Spleen (tissue), 11 donors: Measurements from ENCODE around the gene PRSS38. TPM values are rescaled to one million over a fixed set of nuclear protein-coding genes. Genes with fewer than 3 reads are reported as not detected.
A peak's percentile ranks its signal among the peaks of the same experiment; 100 is the strongest.

ENCODE experiments used
- DNase-seq: peaks from one replicate; pipeline ENCODE4 v3.0.0-alpha.2; 2020
- H3K27ac ChIP-seq, 8 donors: fragments of 200-600 bp; sonication (generic) in 7 of 8; 1 replicate in 4 of 8; 2 replicates in 4 of 8; pipeline versions ENCODE4 v1.5.0 to v1.8.0; 2016 to 2021; ENCODE audit warnings: inconsistent platforms in 4 of 8, mild to moderate bottlenecking in 4 of 8, moderate library complexity in 1 of 8
- H3K27me3 ChIP-seq, 7 donors: fragments of 200-600 bp; sonication (generic) in 6 of 7; replicated peaks in 1 of 7; 1 replicate in 4 of 7; 2 replicates in 3 of 7; pipeline versions ENCODE4 v1.5.0 to v1.8.0; 2016 to 2021; ENCODE audit warnings: inconsistent platforms in 3 of 7, mild to moderate bottlenecking in 1 of 7
- H3K36me3 ChIP-seq, 6 donors: fragments of 200-600 bp; sonication (generic) in 5 of 6; 1 replicate in 4 of 6; 2 replicates in 2 of 6; pipeline versions ENCODE4 v1.5.0 to v1.8.0; 2016 to 2021; ENCODE audit warnings: inconsistent platforms in 2 of 6
- H3K4me1 ChIP-seq, 6 donors: fragments of 200-600 bp; sonication (generic) in 5 of 6; 1 replicate in 3 of 6; 2 replicates in 3 of 6; pipeline versions ENCODE4 v1.5.0 to v1.8.0; 2016 to 2021; ENCODE audit warnings: inconsistent platforms in 3 of 6
- H3K4me3 ChIP-seq, 8 donors: fragments of 200-600 bp; sonication (generic) in 7 of 8; 1 replicate in 4 of 8; 2 replicates in 4 of 8; pipeline versions ENCODE4 v1.5.0 to v1.8.0; 2016 to 2021; ENCODE audit warnings: inconsistent platforms in 4 of 8, mild to moderate bottlenecking in 4 of 8, moderate library complexity in 2 of 8
- H3K9me3 ChIP-seq, 8 donors: fragments of 200-600 bp; sonication (generic) in 7 of 8; 1 replicate in 4 of 8; 2 replicates in 4 of 8; pipeline versions ENCODE4 v1.5.0 to v1.8.0; 2016 to 2021; ENCODE audit warnings: inconsistent platforms in 4 of 8
- POLR2A ChIP-seq, 3 donors: fragments of 450-650 bp; IDR thresholded peaks; one replicate each; pipeline ENCODE4 v1.5.1; 2017; ENCODE audit warnings: antibody characterized with exemption in 3 of 3, mild to moderate bottlenecking in 1 of 3
- POLR2AphosphoS5 ChIP-seq, 3 donors: sonication (generic); formaldehyde crosslinking; IDR thresholded peaks; one replicate each; pipeline ENCODE4 v1.5.1; 2017; ENCODE audit warnings: antibody characterized with exemption in 3 of 3
- WGBS, 5 donors: extraction: QIAGEN DNeasy Blood & Tissue Kit in 3 of 5; methylation state at CpG; one replicate each; pipeline versions ENCODE4 v1.1.5 to v1.1.7; 2013 to 2018; 5-methylcytosine and 5-hydroxymethylcytosine counted together
- intact Hi-C: fragments of 100-400 bp; cut with DNase I; formaldehyde crosslinking; loops from one replicate; pipeline ENCODE4 v1.15.0; 2023; ENCODE audit warnings: low total_unique reads
- polyA plus RNA-seq, 3 donors: library from polyadenylated mRNA; stranded (reverse); fragments of 200-250 nt; gene quantifications; one replicate each; pipeline ENCODE4 v1.2.1, GENCODE V29; 2013
- total RNA-seq, 7 donors: library from RNA; depleted of rRNA in 3 of 7; stranded (reverse); fragments of >200 nt in 3 of 7; fragmentation: NEBNext Ultra II Directional in 4 of 7; extraction: Animal tissue kit (Norgen Biotek cat#: 25700) in 4 of 7; gene quantifications; one replicate each; pipeline versions ENCODE4 v1.1.0 to v1.2.1, GENCODE V29; 2016 to 2021
- TF ChIP-seq, protein P1 (sequence below), 11 experiments: fragments of 200-600 bp in 7 of 11; fragments of 450-650 bp in 4 of 11; sonication (generic) in 4 of 11; IDR thresholded peaks in 8 of 11; conservative IDR thresholded peaks in 3 of 11; 1 replicate in 7 of 11; 2 replicates in 4 of 11; pipeline versions ENCODE4 v1.4.0 to v1.8.0; 2016 to 2021; ENCODE audit warnings: antibody characterized with exemption in 11 of 11, inconsistent platforms in 4 of 11, mild to moderate bottlenecking in 1 of 11
- donor health status: healthy with polysubstance abuse.
- donor health status: DM: no; HTN: no; CAD: no; lungs with moderate emphysema.
- donor health status: DM: no; HTN: no; CAD: no.
- donor health status: Bipolar disorder and iron deficiency.
- donor health status: healthy.
- donor health status: DM: no; HTN: no; CAD: no.
- donor health status: DM: yes; HTN: yes; CAD: no.

The PRSS38 gene
- total and polyA plus RNA-seq, 10 donors = not detected

DNA sequence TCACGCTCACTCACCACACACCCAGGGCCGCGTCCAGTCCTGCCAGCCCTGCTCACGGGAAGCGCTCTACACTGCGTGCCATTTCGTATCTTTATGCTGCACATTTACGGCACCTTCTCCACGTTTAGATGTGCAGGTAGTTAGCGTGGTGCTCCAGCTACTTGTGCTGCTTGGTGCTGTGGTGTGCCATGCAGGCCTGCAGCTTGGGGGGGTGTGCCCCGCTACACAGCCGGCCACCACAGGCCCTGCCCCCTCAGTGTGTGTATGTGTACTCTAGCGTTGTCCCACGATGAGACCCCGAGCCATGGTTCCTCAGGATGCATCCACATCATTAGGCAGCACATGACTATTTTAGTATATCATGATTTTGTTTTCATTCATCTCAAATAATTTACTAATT, 41.9 kb upstream of the PRSS38 start:
- no peak for DNase-seq
- Histone ChIP-seq H3K4me1 (peaks cover 0 to 17% (median 5%) of the 10 kb centered on the region in 6 donors), H3K27me3 (no peaks in the 10 kb centered on the region), H3K9me3 (no peaks in the 10 kb centered on the region), H3K36me3 (peaks cover 0 to 81% (median 26%) of the 10 kb centered on the region in 6 donors), H3K4me3 (no peak overlapping the region), H3K27ac (peak overlapping the region in 3 of 8 donors; percentile 4 to 69 (median 6))
- WGBS, 5 donors = 88 to 95% (median 94%) methylated on average over 15 of the region's 15 CpGs
- intact Hi-C loops = no loop called here
- TF ChIP-seq, protein P1, sequence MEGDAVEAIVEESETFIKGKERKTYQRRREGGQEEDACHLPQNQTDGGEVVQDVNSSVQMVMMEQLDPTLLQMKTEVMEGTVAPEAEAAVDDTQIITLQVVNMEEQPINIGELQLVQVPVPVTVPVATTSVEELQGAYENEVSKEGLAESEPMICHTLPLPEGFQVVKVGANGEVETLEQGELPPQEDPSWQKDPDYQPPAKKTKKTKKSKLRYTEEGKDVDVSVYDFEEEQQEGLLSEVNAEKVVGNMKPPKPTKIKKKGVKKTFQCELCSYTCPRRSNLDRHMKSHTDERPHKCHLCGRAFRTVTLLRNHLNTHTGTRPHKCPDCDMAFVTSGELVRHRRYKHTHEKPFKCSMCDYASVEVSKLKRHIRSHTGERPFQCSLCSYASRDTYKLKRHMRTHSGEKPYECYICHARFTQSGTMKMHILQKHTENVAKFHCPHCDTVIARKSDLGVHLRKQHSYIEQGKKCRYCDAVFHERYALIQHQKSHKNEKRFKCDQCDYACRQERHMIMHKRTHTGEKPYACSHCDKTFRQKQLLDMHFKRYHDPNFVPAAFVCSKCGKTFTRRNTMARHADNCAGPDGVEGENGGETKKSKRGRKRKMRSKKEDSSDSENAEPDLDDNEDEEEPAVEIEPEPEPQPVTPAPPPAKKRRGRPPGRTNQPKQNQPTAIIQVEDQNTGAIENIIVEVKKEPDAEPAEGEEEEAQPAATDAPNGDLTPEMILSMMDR (IDR thresholded peaks at IDR 0.05 in 8 of 11, conservative IDR thresholded peaks at IDR 0.05 in 3 of 11) = no peak
- TF ChIP-seq POLR2A (IDR thresholded peaks at IDR 0.05) = no peak

DNA sequence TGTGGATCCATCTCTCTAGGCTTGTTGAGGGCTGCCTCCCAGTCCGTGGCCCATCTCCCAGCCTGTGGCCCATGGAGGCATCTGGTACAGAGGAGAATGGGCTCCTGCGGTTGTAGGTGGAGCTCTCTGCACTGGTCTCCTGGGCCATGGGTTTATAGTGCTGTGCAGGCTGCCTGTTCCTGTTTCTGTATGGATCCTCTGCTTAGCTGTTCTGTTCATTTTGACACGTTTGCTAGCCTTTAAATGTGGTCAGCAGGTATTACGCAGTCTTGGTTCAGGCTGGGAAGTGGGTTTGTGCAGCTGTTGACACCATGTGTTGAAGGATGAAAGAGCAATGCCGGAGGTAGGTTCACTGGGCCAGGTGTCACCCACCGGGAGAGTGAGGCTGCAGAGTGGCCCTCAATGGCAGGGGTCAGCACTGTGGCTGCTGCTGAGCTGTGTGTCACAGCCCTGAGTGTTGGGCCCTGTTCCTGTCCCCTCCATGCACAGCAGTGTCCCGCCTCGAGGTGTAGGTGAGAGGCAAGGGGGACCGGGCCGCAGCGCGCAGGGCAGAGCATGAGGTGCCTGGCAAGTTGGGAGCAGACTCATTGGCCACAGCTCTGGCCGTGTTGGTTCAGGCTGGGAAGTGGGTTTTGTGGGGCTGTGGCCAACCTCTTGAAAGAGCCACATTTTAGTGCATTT, 41.3 kb upstream of the PRSS38 start:
- peak overlapping the region in 1 of 8 donors; percentile 4 for H3K4me3 ChIP-seq
- H3K27me3 ChIP-seq = no peaks in the 10 kb centered on the region
- peaks cover 0 to 17% (median 5%) of the 10 kb centered on the region in 6 donors for H3K4me1 ChIP-seq
- peak; percentile 81 for DNase-seq
- WGBS, 5 donors = 70 to 86% (median 78%) methylated on average over 11 to 13 of the region's 13 CpGs
- intact Hi-C loops = no loop called here
- peak overlapping the region in 3 of 8 donors; percentile 18 to 69 (median 30) for H3K27ac ChIP-seq
- peaks cover 0 to 80% (median 20%) of the 10 kb centered on the region in 6 donors for H3K36me3 ChIP-seq
- H3K9me3 ChIP-seq = no peaks in the 10 kb centered on the region
- TF ChIP-seq POLR2A (IDR thresholded peaks at IDR 0.05) = no peak
- peak; percentile 11 to 52 (median 39) for TF ChIP-seq POLR2AphosphoS5 (IDR thresholded peaks at IDR 0.05)

DNA sequence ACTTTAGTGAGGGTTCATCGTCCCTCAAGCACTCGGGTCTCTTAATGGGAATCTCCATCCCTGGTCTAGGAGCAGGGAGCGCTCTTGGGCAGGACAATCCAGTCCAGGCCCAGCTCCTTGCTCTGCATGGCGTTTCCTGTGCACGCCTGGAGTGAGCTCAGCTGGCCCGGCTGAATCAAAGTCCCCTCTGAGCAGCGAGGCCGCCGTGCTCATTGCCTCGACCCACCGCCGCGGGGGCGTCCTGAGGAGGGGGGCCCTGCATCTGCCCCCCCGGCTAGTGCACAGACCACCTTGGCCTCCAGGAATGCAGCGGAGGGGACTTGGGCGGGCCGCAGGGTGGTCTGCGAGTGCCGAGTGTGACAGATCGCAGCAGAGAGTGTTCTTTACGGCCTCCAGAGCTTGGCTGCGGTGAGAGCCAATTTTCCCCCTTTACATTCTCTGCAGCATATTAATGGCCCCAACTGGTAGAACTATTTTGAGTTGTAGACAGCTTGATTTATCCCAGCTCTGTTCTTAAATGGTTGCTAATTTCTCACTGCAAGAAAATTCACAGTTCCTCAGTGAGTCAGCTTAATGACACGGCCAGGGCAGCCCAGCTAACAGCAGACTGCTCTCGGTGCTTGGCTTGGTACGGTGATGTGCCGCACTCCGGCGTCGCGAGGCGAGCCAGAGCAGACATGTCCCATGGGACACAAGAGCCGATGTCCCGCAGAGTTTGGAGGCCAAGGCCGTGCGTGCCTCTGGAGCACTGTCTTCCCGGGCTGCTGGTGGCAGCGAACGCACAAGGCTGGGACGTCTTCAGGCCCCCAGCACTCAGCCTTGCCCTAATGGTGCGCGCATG, 40.4 kb upstream of the PRSS38 start:
- peak overlapping the region in 2 of 8 donors; percentile 30 to 53 for H3K27ac ChIP-seq
- no peaks in the 10 kb centered on the region for H3K9me3 ChIP-seq
- DNase-seq = peak; percentile 73
- H3K27me3 ChIP-seq = no peaks in the 10 kb centered on the region
- intact Hi-C loops = no loop called here
- H3K4me1 ChIP-seq = peaks cover 0 to 17% (median 5%) of the 10 kb centered on the region in 6 donors
- H3K36me3 ChIP-seq = peaks cover 0 to 80% (median 18%) of the 10 kb centered on the region in 6 donors
- WGBS, 5 donors = 91 to 93% (median 92%) methylated on average over 38 to 42 of the region's 42 CpGs
- H3K4me3 ChIP-seq = no peak overlapping the region
- TF ChIP-seq, protein P1 (IDR thresholded peaks at IDR 0.05 in 8 of 11, conservative IDR thresholded peaks at IDR 0.05 in 3 of 11) = no peak
- TF ChIP-seq POLR2AphosphoS5 (IDR thresholded peaks at IDR 0.05) = no peak
- TF ChIP-seq POLR2A (IDR thresholded peaks at IDR 0.05) = no peak

DNA sequence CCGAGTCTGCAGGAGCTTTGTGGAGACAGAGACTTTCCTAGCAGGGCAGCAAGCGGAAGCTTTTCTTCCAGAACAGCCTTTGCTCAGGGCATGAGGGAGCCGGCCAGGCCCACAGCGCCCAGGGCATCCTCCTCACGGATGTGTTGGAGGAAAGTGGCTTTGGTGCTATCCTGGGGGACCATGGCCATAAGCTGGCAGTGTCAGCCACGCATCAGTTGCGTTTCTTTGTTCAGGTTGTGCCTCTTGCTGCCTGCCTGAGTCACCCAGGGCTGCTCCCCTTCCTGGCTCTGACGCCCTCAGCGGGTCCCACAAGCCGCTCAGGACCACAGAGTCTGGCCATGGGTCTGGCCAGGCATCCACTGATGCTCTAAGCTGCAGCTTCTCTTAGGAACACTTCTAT, 39.6 kb upstream of the PRSS38 start:
- TF ChIP-seq, protein P1 (IDR thresholded peaks at IDR 0.05 in 8 of 11, conservative IDR thresholded peaks at IDR 0.05 in 3 of 11) = no peak
- TF ChIP-seq POLR2AphosphoS5 (IDR thresholded peaks at IDR 0.05) (no peak), POLR2A (IDR thresholded peaks at IDR 0.05) (no peak)
- no peaks in the 10 kb centered on the region for H3K27me3 ChIP-seq
- peak; percentile 47 for DNase-seq
- no peak overlapping the region for H3K27ac ChIP-seq
- H3K36me3 ChIP-seq = peaks cover 0 to 80% (median 16%) of the 10 kb centered on the region in 6 donors
- H3K4me1 ChIP-seq = peaks cover 0 to 17% (median 5%) of the 10 kb centered on the region in 6 donors
- no peaks in the 10 kb centered on the region for H3K9me3 ChIP-seq
- intact Hi-C loops = no loop called here
- H3K4me3 ChIP-seq = no peak overlapping the region
- WGBS, 5 donors = 94 to 99% (median 98%) methylated on average over 8 to 10 of the region's 10 CpGs
